DND-41 (cell line): ENCODE measurements around the gene FOXD1.

Experiments used
- ATAC-seq: fragments of 200-7000 bp; cut with Tn5 transposase; 3 replicates; pipeline ENCODE4 v1.9.1; 2021; ENCODE audit warnings: low read depth; ENCODE audit not compliant: insufficient read depth
- DNase-seq: peaks from one replicate; pipeline ENCODE4 v3.0.0-alpha.2; 2020
- H2AFZ ChIP-seq: 2 replicates; pipeline ENCODE4 v1.6.0; 2012; ENCODE audit warnings: low read depth, low read length
- H3K27ac ChIP-seq: 2 replicates; pipeline ENCODE4 v1.5.1; 2012; ENCODE audit warnings: low read length, inconsistent platforms
- H3K27me3 ChIP-seq: fragments of 200-600 bp; sonication (generic); 2 replicates; pipeline ENCODE4 v1.6.0; 2012; ENCODE audit warnings: low read length, mild to moderate bottlenecking, inconsistent platforms; ENCODE audit not compliant: insufficient read depth, poor library complexity
- H3K36me3 ChIP-seq: 2 replicates; pipeline ENCODE4 v1.5.1; 2012; ENCODE audit warnings: low read length, inconsistent platforms; ENCODE audit not compliant: insufficient read depth
- H3K4me1 ChIP-seq: 2 replicates; pipeline ENCODE4 v1.5.1; 2012; ENCODE audit warnings: mild to moderate bottlenecking, low read length; ENCODE audit not compliant: insufficient read depth
- H3K4me2 ChIP-seq: 2 replicates; pipeline ENCODE4 v1.6.0; 2012; ENCODE audit warnings: mild to moderate bottlenecking, moderate library complexity, low read length, inconsistent platforms; ENCODE audit not compliant: insufficient read depth
- H3K4me3 ChIP-seq, 2 experiments: fragments of 200-600 bp in 1 of 2; shearing (Covaris generic) in 1 of 2; 2 replicates each; pipeline ENCODE4 v1.5.1; 2012 to 2016; ENCODE audit warnings: inconsistent platforms in 2 of 2, low read length in 2 of 2, mild to moderate bottlenecking in 2 of 2, low read depth in 1 of 2, moderate library complexity in 1 of 2
- H3K79me2 ChIP-seq: 2 replicates; pipeline ENCODE4 v1.6.0; 2012; ENCODE audit warnings: low read length, inconsistent platforms; ENCODE audit not compliant: insufficient read depth
- H3K9ac ChIP-seq: 2 replicates; pipeline ENCODE4 v1.6.0; 2012; ENCODE audit warnings: low read depth, mild to moderate bottlenecking, inconsistent platforms, low read length, moderate library complexity
- H3K9me3 ChIP-seq: 2 replicates; pipeline ENCODE4 v1.5.1; 2012; ENCODE audit warnings: low read length, moderate library complexity, mild to moderate bottlenecking, inconsistent platforms; ENCODE audit not compliant: insufficient read depth, severe bottlenecking
- H4K20me1 ChIP-seq: 2 replicates; pipeline ENCODE4 v1.6.0; 2012; ENCODE audit warnings: low read length; ENCODE audit not compliant: insufficient read depth
- EZH2 ChIP-seq: IDR thresholded peaks from 3 replicates; pipeline ENCODE4 v1.6.1; 2012; ENCODE audit warnings: borderline replicate concordance, low read depth, mild to moderate bottlenecking, moderate library complexity, low read length, inconsistent platforms; ENCODE audit not compliant: severe bottlenecking
- TF ChIP-seq, protein P1 (sequence below): IDR thresholded peaks from 2 replicates; pipeline ENCODE4 v1.5.1; 2012; ENCODE audit warnings: borderline replicate concordance, low read length, moderate library complexity, mild to moderate bottlenecking; ENCODE audit not compliant: poor library complexity, severe bottlenecking; ENCODE audit errors: extremely low read depth

The FOXD1 gene

GRCh38 chr5:73417303-73418034 is 31.1 kb downstream of the FOXD1 start:
- TF ChIP-seq EZH2, result no peak
- TF ChIP-seq, protein P1, sequence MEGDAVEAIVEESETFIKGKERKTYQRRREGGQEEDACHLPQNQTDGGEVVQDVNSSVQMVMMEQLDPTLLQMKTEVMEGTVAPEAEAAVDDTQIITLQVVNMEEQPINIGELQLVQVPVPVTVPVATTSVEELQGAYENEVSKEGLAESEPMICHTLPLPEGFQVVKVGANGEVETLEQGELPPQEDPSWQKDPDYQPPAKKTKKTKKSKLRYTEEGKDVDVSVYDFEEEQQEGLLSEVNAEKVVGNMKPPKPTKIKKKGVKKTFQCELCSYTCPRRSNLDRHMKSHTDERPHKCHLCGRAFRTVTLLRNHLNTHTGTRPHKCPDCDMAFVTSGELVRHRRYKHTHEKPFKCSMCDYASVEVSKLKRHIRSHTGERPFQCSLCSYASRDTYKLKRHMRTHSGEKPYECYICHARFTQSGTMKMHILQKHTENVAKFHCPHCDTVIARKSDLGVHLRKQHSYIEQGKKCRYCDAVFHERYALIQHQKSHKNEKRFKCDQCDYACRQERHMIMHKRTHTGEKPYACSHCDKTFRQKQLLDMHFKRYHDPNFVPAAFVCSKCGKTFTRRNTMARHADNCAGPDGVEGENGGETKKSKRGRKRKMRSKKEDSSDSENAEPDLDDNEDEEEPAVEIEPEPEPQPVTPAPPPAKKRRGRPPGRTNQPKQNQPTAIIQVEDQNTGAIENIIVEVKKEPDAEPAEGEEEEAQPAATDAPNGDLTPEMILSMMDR, result no peak
- no peak for DNase-seq
- Histone ChIP-seq H3K9me3 (no peaks in the 10 kb centered on the region), H3K4me2 (no peak overlapping the region), H4K20me1 (no peaks in the 10 kb centered on the region), H3K79me2 (no peaks in the 10 kb centered on the region), H3K9ac (no peak overlapping the region), H3K27ac (no peak overlapping the region), H2AFZ (no peak overlapping the region), H3K27me3 (no peaks in the 10 kb centered on the region), H3K4me1 (no peaks in the 10 kb centered on the region), H3K4me3 (no peak overlapping the region), H3K36me3 (no peaks in the 10 kb centered on the region)
- no peak for ATAC-seq

GRCh38 chr5:73415617-73416016 is 33.0 kb downstream of the FOXD1 start:
- no peak for TF ChIP-seq EZH2
- TF ChIP-seq, protein P1, result no peak
- H3K27ac ChIP-seq, result no peak overlapping the region
- H3K4me3 ChIP-seq, result no peak overlapping the region
- no peak overlapping the region for H2AFZ ChIP-seq
- no peak for ATAC-seq
- H3K4me2 ChIP-seq, result no peak overlapping the region
- H4K20me1 ChIP-seq, result no peaks in the 10 kb centered on the region
- H3K27me3 ChIP-seq, result no peaks in the 10 kb centered on the region
- H3K36me3 ChIP-seq, result no peaks in the 10 kb centered on the region
- H3K9me3 ChIP-seq, result no peaks in the 10 kb centered on the region
- DNase-seq, result no peak
- no peak overlapping the region for H3K9ac ChIP-seq
- no peaks in the 10 kb centered on the region for H3K79me2 ChIP-seq
- H3K4me1 ChIP-seq, result no peaks in the 10 kb centered on the region

DNA sequence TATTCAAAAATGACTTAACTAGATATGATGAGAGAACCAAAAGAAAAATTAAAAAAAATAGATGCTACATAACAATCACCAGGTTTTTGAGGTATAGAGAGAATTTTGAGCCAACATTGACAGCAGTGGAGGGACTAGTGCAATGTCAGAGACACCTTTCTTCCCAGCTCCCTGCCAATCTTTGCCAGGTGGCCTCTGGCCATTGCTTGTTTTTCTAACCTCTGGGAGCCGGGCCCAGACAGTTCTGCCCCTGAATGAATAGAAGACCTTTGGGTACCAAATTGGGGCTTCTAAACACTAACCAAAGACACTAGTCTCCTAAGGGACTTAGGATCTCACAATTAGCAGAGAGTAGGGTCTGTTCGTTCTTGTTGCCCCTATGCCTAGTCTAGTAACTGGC is 33.4 kb downstream of the FOXD1 start:
- Histone ChIP-seq H3K79me2 (no peaks in the 10 kb centered on the region), H3K9ac (no peak overlapping the region), H3K4me1 (no peaks in the 10 kb centered on the region), H4K20me1 (no peaks in the 10 kb centered on the region), H3K4me3 (no peak overlapping the region), H2AFZ (no peak overlapping the region), H3K9me3 (no peaks in the 10 kb centered on the region), H3K27ac (no peak overlapping the region), H3K4me2 (no peak overlapping the region), H3K27me3 (no peaks in the 10 kb centered on the region), H3K36me3 (no peaks in the 10 kb centered on the region)
- no peak for TF ChIP-seq EZH2
- TF ChIP-seq, protein P1, result no peak
- ATAC-seq, result no peak
- DNase-seq, result no peak

GRCh38 chr5:73412597-73412988 is 36.0 kb downstream of the FOXD1 start:
- Histone ChIP-seq H3K4me1 (no peaks in the 10 kb centered on the region), H3K9me3 (no peaks in the 10 kb centered on the region), H2AFZ (no peak overlapping the region), H4K20me1 (no peaks in the 10 kb centered on the region), H3K4me2 (no peak overlapping the region), H3K27ac (no peak overlapping the region), H3K27me3 (no peaks in the 10 kb centered on the region), H3K4me3 (no peak overlapping the region), H3K36me3 (no peaks in the 10 kb centered on the region), H3K79me2 (no peaks in the 10 kb centered on the region), H3K9ac (no peak overlapping the region)
- no peak for TF ChIP-seq EZH2
- TF ChIP-seq, protein P1, result no peak
- DNase-seq (no peak), ATAC-seq (no peak)
